GM12873 (cell line): Measurements from ENCODE around the gene RRAD.

Experiments used
- TF ChIP-seq, protein P1 (sequence below): IDR thresholded peaks from 2 replicates; pipeline ENCODE4 v1.5.1; 2012; ENCODE audit warnings: low read depth, mild to moderate bottlenecking, moderate library complexity, low read length, control low read depth; ENCODE audit not compliant: insufficient read depth; ENCODE audit errors: missing control alignments

The RRAD gene

DNA sequence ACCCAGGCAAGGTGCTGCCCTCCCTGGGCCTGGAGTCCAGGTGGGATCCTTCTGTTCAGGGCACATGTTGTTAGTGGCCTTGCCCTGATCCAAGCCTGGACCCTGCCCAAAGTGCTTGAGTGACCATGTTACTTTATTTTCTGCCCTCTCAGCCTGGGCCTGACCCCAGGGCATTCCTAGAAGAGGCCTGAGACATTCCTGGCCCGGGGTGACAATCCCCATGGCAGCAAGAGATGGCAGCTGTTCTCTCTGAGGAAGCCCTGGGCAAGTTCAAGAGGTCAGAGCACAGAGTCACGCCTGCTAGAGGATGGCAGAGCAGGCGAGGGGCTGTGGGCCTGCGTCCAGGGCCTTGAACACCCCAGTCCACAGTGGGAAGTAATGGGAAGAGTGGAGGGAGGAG is 11.6 kb downstream of the RRAD start:
- TF ChIP-seq, protein P1, sequence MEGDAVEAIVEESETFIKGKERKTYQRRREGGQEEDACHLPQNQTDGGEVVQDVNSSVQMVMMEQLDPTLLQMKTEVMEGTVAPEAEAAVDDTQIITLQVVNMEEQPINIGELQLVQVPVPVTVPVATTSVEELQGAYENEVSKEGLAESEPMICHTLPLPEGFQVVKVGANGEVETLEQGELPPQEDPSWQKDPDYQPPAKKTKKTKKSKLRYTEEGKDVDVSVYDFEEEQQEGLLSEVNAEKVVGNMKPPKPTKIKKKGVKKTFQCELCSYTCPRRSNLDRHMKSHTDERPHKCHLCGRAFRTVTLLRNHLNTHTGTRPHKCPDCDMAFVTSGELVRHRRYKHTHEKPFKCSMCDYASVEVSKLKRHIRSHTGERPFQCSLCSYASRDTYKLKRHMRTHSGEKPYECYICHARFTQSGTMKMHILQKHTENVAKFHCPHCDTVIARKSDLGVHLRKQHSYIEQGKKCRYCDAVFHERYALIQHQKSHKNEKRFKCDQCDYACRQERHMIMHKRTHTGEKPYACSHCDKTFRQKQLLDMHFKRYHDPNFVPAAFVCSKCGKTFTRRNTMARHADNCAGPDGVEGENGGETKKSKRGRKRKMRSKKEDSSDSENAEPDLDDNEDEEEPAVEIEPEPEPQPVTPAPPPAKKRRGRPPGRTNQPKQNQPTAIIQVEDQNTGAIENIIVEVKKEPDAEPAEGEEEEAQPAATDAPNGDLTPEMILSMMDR: no peak

- TF ChIP-seq, protein P1: no peak
Measured at GRCh38 chr16:66913081-66913480, 12.3 kb downstream of the RRAD start.

GRCh38 chr16:66911801-66912200 is 13.5 kb downstream of the RRAD start:
- TF ChIP-seq, protein P1: no peak

- TF ChIP-seq, protein P1: no peak
Measured at GRCh38 chr16:66911112-66911511, 14.2 kb downstream of the RRAD start.

DNA sequence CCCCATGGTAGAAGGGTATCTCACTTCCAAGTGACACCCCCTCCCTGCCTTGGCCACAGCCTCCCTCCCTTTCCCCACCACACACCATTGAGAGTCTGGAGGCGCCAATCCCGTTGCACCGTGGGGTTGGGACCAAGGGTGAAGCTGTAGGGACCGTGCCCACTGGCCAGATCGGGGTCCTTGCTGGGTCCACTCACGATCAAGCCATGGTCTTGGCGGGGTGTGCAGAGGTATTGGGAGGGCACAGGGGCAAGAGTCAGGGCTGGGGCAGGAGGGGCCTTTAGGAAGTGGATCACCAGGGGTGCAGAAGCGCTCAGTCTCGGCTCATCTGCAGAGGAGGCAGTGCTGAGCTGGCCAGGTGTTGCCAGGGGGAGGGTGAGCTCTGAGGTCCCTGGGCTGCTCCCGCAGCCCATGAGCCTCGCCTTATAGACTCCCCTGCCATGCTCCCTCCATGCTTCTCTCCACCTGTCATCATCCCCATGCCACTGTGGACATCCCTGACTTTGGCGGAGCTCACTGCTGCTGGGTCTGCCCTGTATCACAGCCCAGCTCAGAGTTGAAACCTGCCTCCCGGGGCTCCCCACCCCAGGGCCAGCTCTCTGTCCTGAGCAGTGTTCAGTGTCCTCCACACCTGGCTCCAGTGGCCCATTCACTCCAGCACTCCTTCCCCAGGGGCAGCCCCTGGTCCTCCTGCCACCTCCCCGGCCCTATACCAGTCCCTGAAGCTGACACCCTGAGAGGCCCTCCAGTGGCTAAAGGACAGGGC is 15.0 kb downstream of the RRAD start:
- TF ChIP-seq, protein P1: no peak

- TF ChIP-seq, protein P1: no peak
Measured at GRCh38 chr16:66908762-66909559, 16.4 kb downstream of the RRAD start.

- TF ChIP-seq, protein P1: no peak
Measured at GRCh38 chr16:66908116-66908515, 17.2 kb downstream of the RRAD start.
